Astrocyte (in vitro differentiated cells and primary cell): ENCODE data around the gene TMEM101. TPM values are rescaled to one million over a fixed set of nuclear protein-coding genes. Genes with fewer than 3 reads are reported as not detected.

ENCODE experiments used
- DNase-seq: peaks from one replicate; pipeline ENCODE4 v3.0.0-alpha.2; 2010; ENCODE audit warnings: low read depth
- FAIRE-seq: peaks from 2 replicates; lab custom pipeline; 2011; peaks lifted over from hg19 to GRCh38; lab: Jason Lieb, UNC
- H2AFZ ChIP-seq: 2 replicates; pipeline ENCODE4 v1.6.0; 2012; ENCODE audit warnings: low read depth, low read length, inconsistent platforms
- H3K27ac ChIP-seq: 2 replicates; pipeline ENCODE4 v1.5.1; 2011; ENCODE audit warnings: low read depth, low read length, inconsistent platforms
- H3K27me3 ChIP-seq: 2 replicates; pipeline ENCODE4 v1.6.0; 2011; ENCODE audit warnings: low read length, inconsistent platforms; ENCODE audit not compliant: insufficient read depth
- H3K36me3 ChIP-seq: 2 replicates; pipeline ENCODE4 v1.5.1; 2011; ENCODE audit warnings: low read length, inconsistent platforms; ENCODE audit not compliant: insufficient read depth
- H3K4me1 ChIP-seq: 2 replicates; pipeline ENCODE4 v1.5.1; 2011; ENCODE audit warnings: low read length, inconsistent platforms; ENCODE audit not compliant: insufficient read depth
- H3K4me2 ChIP-seq: 2 replicates; pipeline ENCODE4 v1.6.0; 2012; ENCODE audit warnings: low read length, inconsistent platforms
- H3K4me3 ChIP-seq: 2 replicates; pipeline ENCODE4 v1.5.1; 2011; ENCODE audit warnings: low read depth, mild to moderate bottlenecking, low read length, inconsistent platforms; ENCODE audit not compliant: insufficient read depth
- H3K79me2 ChIP-seq: 2 replicates; pipeline ENCODE4 v1.6.0; 2012; ENCODE audit warnings: mild to moderate bottlenecking, low read length, inconsistent platforms; ENCODE audit not compliant: insufficient read depth
- H3K9ac ChIP-seq: 2 replicates; pipeline ENCODE4 v1.6.0; 2012; ENCODE audit warnings: mild to moderate bottlenecking, low read length, inconsistent platforms
- H3K9me3 ChIP-seq: 2 replicates; pipeline ENCODE4 v1.5.1; 2012; ENCODE audit warnings: low read depth, mild to moderate bottlenecking, low read length, inconsistent platforms; ENCODE audit not compliant: insufficient read depth
- H4K20me1 ChIP-seq: 2 replicates; pipeline ENCODE4 v1.6.0; 2012; ENCODE audit warnings: low read length, inconsistent platforms; ENCODE audit not compliant: insufficient read depth
- H3K27ac Mint-ChIP-seq: one replicate; pipeline ENCODE4 v1.8.0; 2021; ENCODE audit warnings: mild to moderate bottlenecking, mixed read lengths; ENCODE audit not compliant: unreplicated experiment
- H3K27me3 Mint-ChIP-seq: one replicate; pipeline ENCODE4 v1.8.0; 2021; ENCODE audit warnings: low read depth, mixed read lengths; ENCODE audit not compliant: unreplicated experiment
- H3K36me3 Mint-ChIP-seq: one replicate; pipeline ENCODE4 v1.8.0; 2021; ENCODE audit warnings: low read depth, mixed read lengths; ENCODE audit not compliant: unreplicated experiment
- H3K4me1 Mint-ChIP-seq: one replicate; pipeline ENCODE4 v1.8.0; 2021; ENCODE audit warnings: low read depth, mixed read lengths; ENCODE audit not compliant: unreplicated experiment
- H3K4me3 Mint-ChIP-seq: one replicate; pipeline ENCODE4 v1.8.0; 2021; ENCODE audit warnings: mild to moderate bottlenecking, moderate library complexity, mixed read lengths; ENCODE audit not compliant: unreplicated experiment
- H3K9me3 Mint-ChIP-seq: one replicate; pipeline ENCODE4 v1.8.0; 2021; ENCODE audit warnings: mild to moderate bottlenecking, mixed read lengths; ENCODE audit not compliant: unreplicated experiment
- EZH2 ChIP-seq: IDR thresholded peaks from 2 replicates; pipeline ENCODE4 v1.6.1; 2012; ENCODE audit warnings: mild to moderate bottlenecking, low read length, inconsistent platforms; ENCODE audit not compliant: insufficient read depth
- total RNA-seq: library from RNA; stranded (reverse); gene quantifications from 2 replicates; pipeline ENCODE4 v1.2.1, GENCODE V29; 2021
- TF ChIP-seq, protein P1 (sequence below): IDR thresholded peaks from 2 replicates; pipeline ENCODE4 v1.5.1; 2011; ENCODE audit warnings: low read depth, mild to moderate bottlenecking, inconsistent platforms, low read length, moderate library complexity; ENCODE audit not compliant: insufficient read depth

Gene TMEM101
- total RNA-seq, 1 donor from 2014 or later: 17.1 TPM

DNA sequence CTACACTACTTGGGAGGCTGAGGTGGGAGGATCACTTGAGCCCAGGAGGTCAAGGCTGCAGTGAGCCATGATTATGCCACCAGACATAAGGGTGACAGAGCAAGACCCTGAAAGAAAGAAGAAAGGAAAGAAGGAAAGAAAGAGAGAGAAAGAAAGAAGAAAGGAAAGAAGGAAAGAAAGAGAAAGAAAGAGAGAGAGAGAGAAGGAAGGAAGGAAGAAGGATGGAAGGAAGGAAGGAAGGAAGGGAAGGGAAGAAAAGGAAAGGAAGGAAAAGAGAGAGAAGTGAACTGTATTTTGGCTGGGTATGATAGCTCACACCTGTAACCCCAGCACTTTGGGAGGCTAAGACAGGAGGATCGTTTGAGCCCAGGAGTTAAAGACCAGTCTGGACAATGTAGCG, 36.7 kb downstream of the TMEM101 start:
- Mint-ChIP-seq H3K27me3 (peaks cover 68% of the 10 kb centered on the region), H3K27ac (no peak overlapping the region), H3K9me3 (no peaks in the 10 kb centered on the region), H3K36me3 (no peaks in the 10 kb centered on the region), H3K4me1 (no peaks in the 10 kb centered on the region), H3K4me3 (no peak overlapping the region)
- Histone ChIP-seq H3K4me3 (no peak overlapping the region), H4K20me1 (peaks cover 5% of the 10 kb centered on the region), H3K79me2 (no peaks in the 10 kb centered on the region), H3K4me1 (no peaks in the 10 kb centered on the region), H3K27ac (no peak overlapping the region), H3K36me3 (no peaks in the 10 kb centered on the region), H2AFZ (no peak overlapping the region), H3K4me2 (no peak overlapping the region), H3K9ac (no peak overlapping the region), H3K27me3 (peaks cover 50% of the 10 kb centered on the region), H3K9me3 (no peaks in the 10 kb centered on the region)
- no peak for TF ChIP-seq EZH2
- TF ChIP-seq, protein P1, sequence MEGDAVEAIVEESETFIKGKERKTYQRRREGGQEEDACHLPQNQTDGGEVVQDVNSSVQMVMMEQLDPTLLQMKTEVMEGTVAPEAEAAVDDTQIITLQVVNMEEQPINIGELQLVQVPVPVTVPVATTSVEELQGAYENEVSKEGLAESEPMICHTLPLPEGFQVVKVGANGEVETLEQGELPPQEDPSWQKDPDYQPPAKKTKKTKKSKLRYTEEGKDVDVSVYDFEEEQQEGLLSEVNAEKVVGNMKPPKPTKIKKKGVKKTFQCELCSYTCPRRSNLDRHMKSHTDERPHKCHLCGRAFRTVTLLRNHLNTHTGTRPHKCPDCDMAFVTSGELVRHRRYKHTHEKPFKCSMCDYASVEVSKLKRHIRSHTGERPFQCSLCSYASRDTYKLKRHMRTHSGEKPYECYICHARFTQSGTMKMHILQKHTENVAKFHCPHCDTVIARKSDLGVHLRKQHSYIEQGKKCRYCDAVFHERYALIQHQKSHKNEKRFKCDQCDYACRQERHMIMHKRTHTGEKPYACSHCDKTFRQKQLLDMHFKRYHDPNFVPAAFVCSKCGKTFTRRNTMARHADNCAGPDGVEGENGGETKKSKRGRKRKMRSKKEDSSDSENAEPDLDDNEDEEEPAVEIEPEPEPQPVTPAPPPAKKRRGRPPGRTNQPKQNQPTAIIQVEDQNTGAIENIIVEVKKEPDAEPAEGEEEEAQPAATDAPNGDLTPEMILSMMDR: no peak
- DNase-seq (no peak), FAIRE-seq (no peak)

DNA sequence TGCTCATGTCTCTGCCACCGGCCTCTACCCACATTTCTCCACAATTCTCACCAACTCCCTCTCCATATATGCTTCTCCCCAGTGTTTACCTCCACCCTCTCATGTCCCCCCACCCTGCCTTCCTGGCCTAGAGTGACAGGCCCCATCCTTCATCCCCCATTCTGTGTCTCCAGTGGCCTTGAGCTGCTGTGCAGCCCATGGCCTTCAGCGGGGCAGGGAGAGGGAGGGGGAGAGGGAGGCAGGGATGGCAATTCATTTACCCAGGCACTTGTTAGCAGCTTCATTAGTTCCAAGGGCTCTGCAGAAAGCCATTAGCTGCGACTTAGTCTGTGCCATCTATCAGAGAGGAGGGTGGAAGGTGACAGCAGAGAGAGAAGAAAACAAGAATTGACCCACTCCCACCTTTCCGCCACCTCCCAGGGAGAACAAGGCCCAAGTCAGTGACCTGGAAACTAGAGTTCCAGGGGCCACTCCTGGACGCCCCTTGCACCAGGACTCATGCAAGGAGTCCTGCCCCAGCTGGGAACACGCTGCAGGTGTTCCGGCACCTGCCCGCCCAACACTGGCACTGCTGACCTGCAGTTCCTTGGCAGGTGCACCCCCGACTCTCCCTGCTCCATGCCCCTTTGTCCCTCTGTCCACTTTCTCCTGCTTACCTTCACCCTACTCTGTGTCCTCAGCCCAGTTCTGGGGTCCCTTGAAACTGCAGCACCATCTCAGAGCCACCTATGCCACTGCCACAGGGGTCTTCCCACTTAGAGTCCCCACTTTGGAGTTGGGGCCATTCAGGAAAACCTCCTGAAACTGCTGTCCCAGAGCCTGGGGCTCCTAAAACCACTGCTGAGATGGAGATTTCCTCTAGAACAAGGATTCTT, 37.6 kb downstream of the TMEM101 start:
- TF ChIP-seq, protein P1: no peak
- no peak for TF ChIP-seq EZH2
- no peaks in the 10 kb centered on the region for H3K9me3 Mint-ChIP-seq
- no peak overlapping the region for H3K4me2 ChIP-seq
- FAIRE-seq: no peak
- no peaks in the 10 kb centered on the region for H3K36me3 ChIP-seq
- H3K27ac Mint-ChIP-seq: no peak overlapping the region
- H4K20me1 ChIP-seq: peaks cover 3% of the 10 kb centered on the region
- H3K36me3 Mint-ChIP-seq: no peaks in the 10 kb centered on the region
- no peaks in the 10 kb centered on the region for H3K4me1 ChIP-seq
- H3K9ac ChIP-seq: no peak overlapping the region
- no peak for DNase-seq
- no peaks in the 10 kb centered on the region for H3K79me2 ChIP-seq
- no peak overlapping the region for H3K4me3 ChIP-seq
- no peak overlapping the region for H2AFZ ChIP-seq
- H3K9me3 ChIP-seq: no peaks in the 10 kb centered on the region
- H3K27ac ChIP-seq: no peak overlapping the region
- H3K4me3 Mint-ChIP-seq: no peak overlapping the region
- no peaks in the 10 kb centered on the region for H3K4me1 Mint-ChIP-seq
- peaks cover 43% of the 10 kb centered on the region for H3K27me3 ChIP-seq
- H3K27me3 Mint-ChIP-seq: peaks cover 61% of the 10 kb centered on the region

DNA sequence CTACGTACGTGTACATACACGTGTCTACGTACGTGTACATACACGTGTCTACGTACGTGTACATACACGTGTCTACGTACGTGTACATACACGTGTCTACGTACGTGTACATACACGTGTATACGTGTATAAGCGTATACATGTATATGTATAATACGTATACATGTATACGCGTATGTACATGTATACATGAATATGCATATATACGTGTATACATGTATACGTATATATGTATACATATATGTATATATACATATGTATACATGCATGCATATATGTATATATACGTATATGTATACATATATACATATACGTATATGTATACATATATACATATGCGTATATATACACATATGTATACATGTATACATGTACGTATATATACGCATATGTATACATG, 38.9 kb downstream of the TMEM101 start:
- H3K9me3 Mint-ChIP-seq: no peaks in the 10 kb centered on the region

More for the DNA sequence above, 38.9 kb downstream of the TMEM101 start:
- no peaks in the 10 kb centered on the region for H3K36me3 Mint-ChIP-seq
- TF ChIP-seq EZH2: no peak
- TF ChIP-seq, protein P1: no peak
- no peak overlapping the region for H3K4me2 ChIP-seq
- no peak overlapping the region for H3K27ac ChIP-seq
- no peak overlapping the region for H3K9ac ChIP-seq
- H3K4me3 Mint-ChIP-seq: no peak overlapping the region
- H3K4me3 ChIP-seq: no peak overlapping the region
- FAIRE-seq (no peak), DNase-seq (no peak)
- H3K79me2 ChIP-seq: no peaks in the 10 kb centered on the region
- no peaks in the 10 kb centered on the region for H3K4me1 ChIP-seq
- H3K4me1 Mint-ChIP-seq: no peaks in the 10 kb centered on the region
- no peak overlapping the region for H2AFZ ChIP-seq
- no peak overlapping the region for H3K27ac Mint-ChIP-seq
- H3K27me3 Mint-ChIP-seq: peaks cover 58% of the 10 kb centered on the region
- H3K9me3 ChIP-seq: no peaks in the 10 kb centered on the region
- H3K36me3 ChIP-seq: no peaks in the 10 kb centered on the region
- no peaks in the 10 kb centered on the region for H4K20me1 ChIP-seq
- H3K27me3 ChIP-seq: peaks cover 31% of the 10 kb centered on the region
